HUES48 (cell line): ENCODE data around the gene ANP32A.
"Not testable (repeated sequence)": the region's sequence is repeated elsewhere in the genome, so short reads cannot be mapped to it uniquely, and the experiment has no call there.

Experiments used
- H3K27ac ChIP-seq: one replicate; pipeline ENCODE4 v1.7.0; 2013; ENCODE audit warnings: low read depth, low read length, inconsistent platforms
- H3K27me3 ChIP-seq: 2 replicates; pipeline ENCODE4 v1.6.1; 2013; ENCODE audit warnings: mild to moderate bottlenecking, low read length; ENCODE audit not compliant: control insufficient read depth, insufficient read depth
- H3K36me3 ChIP-seq: 2 replicates; pipeline ENCODE4 v1.6.1; 2013; ENCODE audit warnings: low read length; ENCODE audit not compliant: control insufficient read depth, insufficient read depth
- H3K4me1 ChIP-seq: 2 replicates; pipeline ENCODE4 v1.6.1; 2013; ENCODE audit warnings: mild to moderate bottlenecking, low read length; ENCODE audit not compliant: control insufficient read depth, insufficient read depth
- H3K4me3 ChIP-seq: 2 replicates; pipeline ENCODE4 v1.5.1; 2013; ENCODE audit warnings: mild to moderate bottlenecking, low read depth, low read length
- H3K9ac ChIP-seq: 2 replicates; pipeline ENCODE4 v1.6.1; 2013; ENCODE audit warnings: mild to moderate bottlenecking, low read depth, low read length, moderate library complexity
- H3K9me3 ChIP-seq: 2 replicates; pipeline ENCODE4 v1.6.1; 2013; ENCODE audit warnings: low read length; ENCODE audit not compliant: control insufficient read depth, insufficient read depth

The ANP32A gene

GRCh38 chr15:68769702-68770101, 51.0 kb downstream of the ANP32A start:
- Histone ChIP-seq H3K9me3 (no peaks in the 10 kb centered on the region), H3K4me3 (no peak overlapping the region), H3K36me3 (no peaks in the 10 kb centered on the region), H3K4me1 (no peaks in the 10 kb centered on the region), H3K27ac (no peak overlapping the region), H3K9ac (no peak overlapping the region), H3K27me3 (no peaks in the 10 kb centered on the region)

- H3K36me3 ChIP-seq: no peaks in the 10 kb centered on the region
- H3K27ac ChIP-seq: no peak overlapping the region
- H3K9ac ChIP-seq: no peak overlapping the region
- no peak overlapping the region for H3K4me3 ChIP-seq
- no peaks in the 10 kb centered on the region for H3K9me3 ChIP-seq
- H3K27me3 ChIP-seq: no peaks in the 10 kb centered on the region
- no peaks in the 10 kb centered on the region for H3K4me1 ChIP-seq
These were observed 52.4 kb downstream of the ANP32A start for GRCh38 chr15:68768321-68768720.

GRCh38 chr15:68767833-68768232, 52.9 kb downstream of the ANP32A start:
- Histone ChIP-seq H3K9ac (no peak overlapping the region), H3K27ac (no peak overlapping the region), H3K27me3 (no peaks in the 10 kb centered on the region), H3K4me3 (no peak overlapping the region), H3K4me1 (no peaks in the 10 kb centered on the region), H3K36me3 (no peaks in the 10 kb centered on the region), H3K9me3 (no peaks in the 10 kb centered on the region)

- Histone ChIP-seq H3K27ac (no peak overlapping the region), H3K9me3 (no peaks in the 10 kb centered on the region), H3K9ac (no peak overlapping the region), H3K4me3 (no peak overlapping the region), H3K4me1 (no peaks in the 10 kb centered on the region), H3K27me3 (no peaks in the 10 kb centered on the region), H3K36me3 (no peaks in the 10 kb centered on the region)
These were observed 54.9 kb downstream of the ANP32A start for GRCh38 chr15:68765602-68766368.

DNA sequence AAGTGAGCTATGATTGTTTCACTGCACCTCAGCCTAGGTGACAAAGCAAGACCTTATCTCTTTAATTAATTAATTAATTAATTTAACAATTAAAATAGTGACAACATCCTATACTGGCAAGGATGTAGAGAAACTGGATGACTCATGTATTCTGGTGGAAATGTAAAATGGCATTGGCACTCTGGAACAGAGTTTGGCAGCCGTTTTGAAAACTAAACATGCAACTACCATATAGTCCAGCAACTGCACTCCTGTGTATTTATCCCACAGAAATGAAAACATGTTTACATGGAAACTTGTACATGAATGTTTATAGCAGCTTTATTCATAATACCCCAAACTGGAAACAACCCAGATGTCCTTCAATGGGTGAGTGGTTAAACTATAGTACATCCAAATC, 56.6 kb downstream of the ANP32A start:
- H3K27me3 ChIP-seq: no peaks in the 10 kb centered on the region

DNA sequence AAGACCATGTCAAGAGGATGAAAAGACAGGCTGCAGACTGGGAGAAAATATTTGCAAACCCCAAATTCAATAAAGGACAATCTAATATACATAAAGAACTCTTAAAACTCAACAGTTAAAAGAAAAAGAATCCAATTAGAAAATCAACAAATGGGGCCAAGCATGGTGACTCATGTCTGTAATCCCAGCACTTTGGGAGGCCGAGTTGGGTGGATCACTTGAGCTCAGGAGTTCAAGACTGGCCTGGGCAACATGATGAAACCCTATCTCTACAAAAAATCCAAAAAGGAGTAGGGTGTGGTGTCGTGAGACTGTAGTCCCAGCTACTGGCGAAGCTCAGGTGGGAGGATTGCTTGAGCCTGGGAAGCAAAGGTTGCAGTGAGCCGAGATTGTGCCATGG, 57.6 kb downstream of the ANP32A start:
- no peak overlapping the region for H3K27ac ChIP-seq
- H3K36me3 ChIP-seq: no peaks in the 10 kb centered on the region
- H3K4me3 ChIP-seq: no peak overlapping the region
- H3K9me3 ChIP-seq: no peaks in the 10 kb centered on the region
- no peaks in the 10 kb centered on the region for H3K27me3 ChIP-seq
- no peaks in the 10 kb centered on the region for H3K4me1 ChIP-seq
- H3K9ac ChIP-seq: no peak overlapping the region

More for the DNA sequence above, 56.6 kb downstream of the ANP32A start:
- Histone ChIP-seq H3K4me1 (no peaks in the 10 kb centered on the region), H3K9ac (no peak overlapping the region), H3K4me3 (no peak overlapping the region), H3K36me3 (no peaks in the 10 kb centered on the region), H3K27ac (no peak overlapping the region), H3K9me3 (no peaks in the 10 kb centered on the region)

- H3K9me3 ChIP-seq, H3K27ac ChIP-seq, H3K27me3 ChIP-seq, H3K4me1 ChIP-seq, H3K36me3 ChIP-seq, H3K4me3 ChIP-seq, H3K9ac ChIP-seq: not testable (repeated sequence)
These were observed 60.6 kb downstream of the ANP32A start for GRCh38 chr15:68759982-68760579.

DNA sequence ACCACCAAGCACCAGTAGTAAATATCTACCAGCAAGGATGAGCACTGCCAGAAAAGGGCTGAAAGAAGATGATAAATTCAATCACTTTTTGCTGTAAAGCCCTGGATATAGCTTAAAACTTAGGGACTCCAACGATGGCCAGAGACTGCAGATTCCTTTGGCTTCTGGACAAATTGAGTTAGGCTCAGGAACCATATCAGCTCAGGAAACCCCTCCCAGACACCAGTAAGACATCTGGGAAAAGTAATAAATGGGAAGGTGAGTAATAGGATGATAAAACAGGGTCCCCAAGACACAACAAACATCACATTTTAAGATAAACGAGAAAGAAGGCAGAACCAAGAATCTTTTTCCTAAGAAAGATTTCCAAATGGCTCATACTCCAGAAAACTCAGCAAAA, 65.0 kb downstream of the ANP32A start:
- H3K27me3 ChIP-seq: no peaks in the 10 kb centered on the region
- no peaks in the 10 kb centered on the region for H3K36me3 ChIP-seq
- no peak overlapping the region for H3K9ac ChIP-seq
- H3K9me3 ChIP-seq: no peaks in the 10 kb centered on the region
- H3K27ac ChIP-seq: no peak overlapping the region
- H3K4me3 ChIP-seq: no peak overlapping the region
- no peaks in the 10 kb centered on the region for H3K4me1 ChIP-seq

GRCh38 chr15:68751622-68752021, 69.1 kb downstream of the ANP32A start:
- H3K4me3 ChIP-seq: no peak overlapping the region

GRCh38 chr15:68749793-68750192, 70.9 kb downstream of the ANP32A start:
- Histone ChIP-seq H3K9me3 (no peaks in the 10 kb centered on the region), H3K36me3 (no peaks in the 10 kb centered on the region), H3K27me3 (no peaks in the 10 kb centered on the region), H3K4me3 (no peak overlapping the region), H3K9ac (no peak overlapping the region), H3K27ac (no peak overlapping the region), H3K4me1 (no peaks in the 10 kb centered on the region)

More at GRCh38 chr15:68751622-68752021, 69.1 kb downstream of the ANP32A start:
- H3K27ac ChIP-seq: no peak overlapping the region
- no peaks in the 10 kb centered on the region for H3K4me1 ChIP-seq
- H3K27me3 ChIP-seq: no peaks in the 10 kb centered on the region
- no peaks in the 10 kb centered on the region for H3K36me3 ChIP-seq
- H3K9ac ChIP-seq: no peak overlapping the region
- H3K9me3 ChIP-seq: no peaks in the 10 kb centered on the region

GRCh38 chr15:68749365-68749764, 71.3 kb downstream of the ANP32A start:
- Histone ChIP-seq H3K9ac (no peak overlapping the region), H3K9me3 (no peaks in the 10 kb centered on the region), H3K36me3 (no peaks in the 10 kb centered on the region), H3K4me3 (no peak overlapping the region), H3K27me3 (no peaks in the 10 kb centered on the region), H3K27ac (no peak overlapping the region), H3K4me1 (no peaks in the 10 kb centered on the region)
